ENCODE data around the gene UBB.
"Not testable (repeated sequence)": the region's sequence is repeated elsewhere in the genome, so short reads cannot be mapped to it uniquely, and the experiment has no call there.

DNA sequence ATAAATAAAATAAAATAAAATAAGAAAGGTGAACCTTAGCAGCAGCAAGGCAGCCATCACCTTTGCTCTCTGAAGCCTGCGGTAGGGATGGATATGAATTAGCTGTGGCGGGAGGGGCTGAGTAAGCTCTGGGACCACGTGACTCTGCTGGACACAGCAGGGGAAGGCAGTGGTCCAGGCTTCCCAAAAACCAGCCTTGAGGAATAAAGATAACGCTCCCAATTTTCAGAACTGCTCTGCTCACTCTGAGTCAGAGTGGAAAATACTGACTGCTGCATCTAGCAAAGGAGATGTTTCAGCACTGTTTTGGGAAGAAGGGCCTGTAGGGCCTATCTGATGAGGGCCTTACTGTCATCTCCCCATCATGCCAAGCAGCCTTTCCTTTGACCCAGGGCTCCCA, 15.0 kb downstream of the UBB start:
- TF ChIP-seq CTCF (optimal IDR thresholded peaks at IDR 0.05 in 1 of 3, IDR thresholded peaks at IDR 0.05 in 1 of 3, conservative IDR thresholded peaks at IDR 0.05 in 1 of 3; ENCODE audit: extremely low read depth in 1 of 3, insufficient read depth in 2 of 3, low read length in 3 of 3); EZH2 (IDR thresholded peaks at IDR 0.05; ENCODE audit: low read length): not testable (repeated sequence)

Measured in keratinocyte (primary cell).